ENCODE results near the gene TBC1D3B.

Gene TBC1D3B

DNA sequence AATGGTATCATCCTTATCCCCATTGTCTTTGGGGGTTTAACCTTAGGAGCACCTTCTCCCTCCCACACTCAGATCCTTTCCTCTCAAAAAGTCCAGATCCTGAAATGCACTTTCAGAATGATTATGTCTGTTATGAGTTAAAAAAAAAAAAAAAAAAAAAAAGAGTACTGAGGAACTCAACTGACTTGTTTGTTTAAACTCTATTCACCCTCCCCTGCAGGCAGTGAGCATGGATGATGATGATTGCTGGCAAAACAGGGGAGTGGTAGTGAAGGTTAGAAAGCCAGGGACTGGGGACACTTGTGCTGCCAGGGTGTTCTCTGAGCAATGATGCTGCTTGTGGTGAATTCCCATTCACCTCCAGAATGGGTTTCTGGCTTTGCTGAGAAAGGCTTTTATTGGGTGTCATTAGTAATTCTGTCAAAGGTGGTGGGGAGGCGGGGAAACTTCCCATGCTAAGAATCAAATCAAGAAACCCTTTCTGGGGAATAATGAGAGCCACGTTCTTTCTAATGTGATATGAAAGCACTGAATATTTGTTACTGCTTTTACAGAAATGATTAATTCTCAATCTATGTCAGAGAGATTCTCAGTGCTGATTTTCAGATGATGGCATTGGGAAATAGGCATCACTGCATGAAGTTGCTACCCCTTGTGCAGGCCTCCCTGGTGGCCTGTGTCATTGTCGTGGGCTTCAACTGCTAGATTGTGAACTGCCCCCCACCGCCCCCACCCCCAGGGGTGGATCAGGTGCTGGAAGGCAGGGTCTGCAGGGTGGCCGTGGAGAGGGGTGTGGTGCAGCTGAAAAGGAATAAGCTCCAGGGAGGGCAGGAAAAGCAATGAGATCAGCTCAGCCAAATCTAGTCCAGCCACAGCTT, 58.7 kb downstream of the TBC1D3B start (continued):
- TF ChIP-seq, protein P1, sequence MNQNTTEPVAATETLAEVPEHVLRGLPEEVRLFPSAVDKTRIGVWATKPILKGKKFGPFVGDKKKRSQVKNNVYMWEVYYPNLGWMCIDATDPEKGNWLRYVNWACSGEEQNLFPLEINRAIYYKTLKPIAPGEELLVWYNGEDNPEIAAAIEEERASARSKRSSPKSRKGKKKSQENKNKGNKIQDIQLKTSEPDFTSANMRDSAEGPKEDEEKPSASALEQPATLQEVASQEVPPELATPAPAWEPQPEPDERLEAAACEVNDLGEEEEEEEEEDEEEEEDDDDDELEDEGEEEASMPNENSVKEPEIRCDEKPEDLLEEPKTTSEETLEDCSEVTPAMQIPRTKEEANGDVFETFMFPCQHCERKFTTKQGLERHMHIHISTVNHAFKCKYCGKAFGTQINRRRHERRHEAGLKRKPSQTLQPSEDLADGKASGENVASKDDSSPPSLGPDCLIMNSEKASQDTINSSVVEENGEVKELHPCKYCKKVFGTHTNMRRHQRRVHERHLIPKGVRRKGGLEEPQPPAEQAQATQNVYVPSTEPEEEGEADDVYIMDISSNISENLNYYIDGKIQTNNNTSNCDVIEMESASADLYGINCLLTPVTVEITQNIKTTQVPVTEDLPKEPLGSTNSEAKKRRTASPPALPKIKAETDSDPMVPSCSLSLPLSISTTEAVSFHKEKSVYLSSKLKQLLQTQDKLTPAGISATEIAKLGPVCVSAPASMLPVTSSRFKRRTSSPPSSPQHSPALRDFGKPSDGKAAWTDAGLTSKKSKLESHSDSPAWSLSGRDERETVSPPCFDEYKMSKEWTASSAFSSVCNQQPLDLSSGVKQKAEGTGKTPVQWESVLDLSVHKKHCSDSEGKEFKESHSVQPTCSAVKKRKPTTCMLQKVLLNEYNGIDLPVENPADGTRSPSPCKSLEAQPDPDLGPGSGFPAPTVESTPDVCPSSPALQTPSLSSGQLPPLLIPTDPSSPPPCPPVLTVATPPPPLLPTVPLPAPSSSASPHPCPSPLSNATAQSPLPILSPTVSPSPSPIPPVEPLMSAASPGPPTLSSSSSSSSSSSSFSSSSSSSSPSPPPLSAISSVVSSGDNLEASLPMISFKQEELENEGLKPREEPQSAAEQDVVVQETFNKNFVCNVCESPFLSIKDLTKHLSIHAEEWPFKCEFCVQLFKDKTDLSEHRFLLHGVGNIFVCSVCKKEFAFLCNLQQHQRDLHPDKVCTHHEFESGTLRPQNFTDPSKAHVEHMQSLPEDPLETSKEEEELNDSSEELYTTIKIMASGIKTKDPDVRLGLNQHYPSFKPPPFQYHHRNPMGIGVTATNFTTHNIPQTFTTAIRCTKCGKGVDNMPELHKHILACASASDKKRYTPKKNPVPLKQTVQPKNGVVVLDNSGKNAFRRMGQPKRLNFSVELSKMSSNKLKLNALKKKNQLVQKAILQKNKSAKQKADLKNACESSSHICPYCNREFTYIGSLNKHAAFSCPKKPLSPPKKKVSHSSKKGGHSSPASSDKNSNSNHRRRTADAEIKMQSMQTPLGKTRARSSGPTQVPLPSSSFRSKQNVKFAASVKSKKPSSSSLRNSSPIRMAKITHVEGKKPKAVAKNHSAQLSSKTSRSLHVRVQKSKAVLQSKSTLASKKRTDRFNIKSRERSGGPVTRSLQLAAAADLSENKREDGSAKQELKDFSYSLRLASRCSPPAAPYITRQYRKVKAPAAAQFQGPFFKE (tag by site-specific recombination; IDR thresholded peaks at IDR 0.05; ENCODE audit: borderline replicate concordance), result no peak
- no peak for TF ChIP-seq ZNF112 (tag by site-specific recombination; IDR thresholded peaks at IDR 0.05)
- TF ChIP-seq, protein P2, sequence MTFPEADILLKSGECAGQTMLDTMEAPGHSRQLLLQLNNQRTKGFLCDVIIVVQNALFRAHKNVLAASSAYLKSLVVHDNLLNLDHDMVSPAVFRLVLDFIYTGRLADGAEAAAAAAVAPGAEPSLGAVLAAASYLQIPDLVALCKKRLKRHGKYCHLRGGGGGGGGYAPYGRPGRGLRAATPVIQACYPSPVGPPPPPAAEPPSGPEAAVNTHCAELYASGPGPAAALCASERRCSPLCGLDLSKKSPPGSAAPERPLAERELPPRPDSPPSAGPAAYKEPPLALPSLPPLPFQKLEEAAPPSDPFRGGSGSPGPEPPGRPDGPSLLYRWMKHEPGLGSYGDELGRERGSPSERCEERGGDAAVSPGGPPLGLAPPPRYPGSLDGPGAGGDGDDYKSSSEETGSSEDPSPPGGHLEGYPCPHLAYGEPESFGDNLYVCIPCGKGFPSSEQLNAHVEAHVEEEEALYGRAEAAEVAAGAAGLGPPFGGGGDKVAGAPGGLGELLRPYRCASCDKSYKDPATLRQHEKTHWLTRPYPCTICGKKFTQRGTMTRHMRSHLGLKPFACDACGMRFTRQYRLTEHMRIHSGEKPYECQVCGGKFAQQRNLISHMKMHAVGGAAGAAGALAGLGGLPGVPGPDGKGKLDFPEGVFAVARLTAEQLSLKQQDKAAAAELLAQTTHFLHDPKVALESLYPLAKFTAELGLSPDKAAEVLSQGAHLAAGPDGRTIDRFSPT (tag by site-specific recombination; IDR thresholded peaks at IDR 0.05), result no peak

All from HEK293 (cell line).